ENCODE data around the gene IL3.

IL3 gene

GRCh38 chr5:132026516-132027008, 33.9 kb upstream of the IL3 start:
- in situ Hi-C loops (cut with HindIII; ENCODE audit: low sequenced_read_pairs): no loop called here
- no peak for DNase-seq (ENCODE audit: low read depth, low spot score)
- TF ChIP-seq, protein P1, sequence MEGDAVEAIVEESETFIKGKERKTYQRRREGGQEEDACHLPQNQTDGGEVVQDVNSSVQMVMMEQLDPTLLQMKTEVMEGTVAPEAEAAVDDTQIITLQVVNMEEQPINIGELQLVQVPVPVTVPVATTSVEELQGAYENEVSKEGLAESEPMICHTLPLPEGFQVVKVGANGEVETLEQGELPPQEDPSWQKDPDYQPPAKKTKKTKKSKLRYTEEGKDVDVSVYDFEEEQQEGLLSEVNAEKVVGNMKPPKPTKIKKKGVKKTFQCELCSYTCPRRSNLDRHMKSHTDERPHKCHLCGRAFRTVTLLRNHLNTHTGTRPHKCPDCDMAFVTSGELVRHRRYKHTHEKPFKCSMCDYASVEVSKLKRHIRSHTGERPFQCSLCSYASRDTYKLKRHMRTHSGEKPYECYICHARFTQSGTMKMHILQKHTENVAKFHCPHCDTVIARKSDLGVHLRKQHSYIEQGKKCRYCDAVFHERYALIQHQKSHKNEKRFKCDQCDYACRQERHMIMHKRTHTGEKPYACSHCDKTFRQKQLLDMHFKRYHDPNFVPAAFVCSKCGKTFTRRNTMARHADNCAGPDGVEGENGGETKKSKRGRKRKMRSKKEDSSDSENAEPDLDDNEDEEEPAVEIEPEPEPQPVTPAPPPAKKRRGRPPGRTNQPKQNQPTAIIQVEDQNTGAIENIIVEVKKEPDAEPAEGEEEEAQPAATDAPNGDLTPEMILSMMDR (IDR thresholded peaks at IDR 0.05; ENCODE audit: low read depth, low read length): no peak
- H3K4me3 ChIP-seq (ENCODE audit: low read depth, low read length): no peak overlapping the region

- no peak for DNase-seq (ENCODE audit: low read depth, low spot score)
- TF ChIP-seq, protein P1 (IDR thresholded peaks at IDR 0.05; ENCODE audit: low read depth, low read length): no peak
- H3K4me3 ChIP-seq (ENCODE audit: low read depth, low read length): no peak overlapping the region
- in situ Hi-C loops (cut with HindIII; ENCODE audit: low sequenced_read_pairs): no loop called here
Measured at GRCh38 chr5:132027027-132027426, 33.4 kb upstream of the IL3 start.

GRCh38 chr5:132029609-132030330, 30.7 kb upstream of the IL3 start:
- no peak for DNase-seq (ENCODE audit: low read depth, low spot score)
- H3K4me3 ChIP-seq (ENCODE audit: low read depth, low read length): no peak overlapping the region
- TF ChIP-seq, protein P1 (IDR thresholded peaks at IDR 0.05; ENCODE audit: low read depth, low read length): no peak
- in situ Hi-C loops (cut with HindIII; ENCODE audit: low sequenced_read_pairs): no loop called here

- DNase-seq (ENCODE audit: low read depth, low spot score): no peak
- no peak overlapping the region for H3K4me3 ChIP-seq (ENCODE audit: low read depth, low read length)
- in situ Hi-C loops (cut with HindIII; ENCODE audit: low sequenced_read_pairs): no loop called here
- TF ChIP-seq, protein P1 (IDR thresholded peaks at IDR 0.05; ENCODE audit: low read depth, low read length): no peak
Measured at GRCh38 chr5:132030610-132031009, 29.8 kb upstream of the IL3 start.

DNA sequence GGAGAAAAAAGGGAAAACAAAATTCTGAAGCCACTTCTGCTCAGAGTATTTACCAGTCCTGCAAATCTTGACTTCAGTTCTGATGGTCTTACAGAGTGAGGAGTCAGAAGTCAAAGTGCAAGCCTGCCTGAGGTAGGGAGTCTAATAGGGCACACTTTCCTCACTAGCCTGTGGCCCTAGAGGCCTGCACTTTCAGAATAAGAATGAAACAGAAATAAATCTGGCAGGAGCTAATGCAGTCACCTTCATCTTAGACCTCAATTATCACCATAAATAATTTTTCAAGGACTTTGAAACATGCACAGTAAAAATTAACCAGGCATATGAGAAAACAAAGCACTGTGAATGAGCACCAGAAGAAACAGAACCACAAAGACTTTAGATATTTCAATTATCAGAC, 28.3 kb upstream of the IL3 start:
- in situ Hi-C loops (cut with HindIII; ENCODE audit: low sequenced_read_pairs): no loop called here
- DNase-seq (ENCODE audit: low read depth, low spot score): no peak
- TF ChIP-seq, protein P1 (IDR thresholded peaks at IDR 0.05; ENCODE audit: low read depth, low read length): no peak
- no peak overlapping the region for H3K4me3 ChIP-seq (ENCODE audit: low read depth, low read length)

GRCh38 chr5:132033122-132033521, 27.3 kb upstream of the IL3 start:
- no peak for DNase-seq (ENCODE audit: low read depth, low spot score)
- TF ChIP-seq, protein P1 (IDR thresholded peaks at IDR 0.05; ENCODE audit: low read depth, low read length): no peak
- in situ Hi-C loops (cut with HindIII; ENCODE audit: low sequenced_read_pairs): no loop called here
- no peak overlapping the region for H3K4me3 ChIP-seq (ENCODE audit: low read depth, low read length)

Data from astrocyte of the spinal cord (primary cell).